Ascending aorta (tissue), 2 donors: Measurements from ENCODE around the gene RAB28. TPM values are rescaled to one million over a fixed set of nuclear protein-coding genes. Genes with fewer than 3 reads are reported as not detected.

Experiments used
- DNase-seq, 2 donors: peaks; one replicate each; pipeline ENCODE4 v3.0.0-alpha.2; 2019; ENCODE audit warnings: low spot score in 2 of 2
- H3K27ac ChIP-seq, 2 donors: fragments of 200-600 bp; sonication (generic); one replicate each; pipeline ENCODE4 v1.5.1; 2016 to 2017; ENCODE audit warnings: mild to moderate bottlenecking in 1 of 2
- H3K27me3 ChIP-seq: fragments of 200-600 bp; sonication (generic); one replicate; pipeline ENCODE4 v1.5.1; 2017
- H3K36me3 ChIP-seq, 2 donors: fragments of 200-600 bp; sonication (generic); one replicate each; pipeline ENCODE4 v1.5.1; 2016
- H3K4me1 ChIP-seq, 2 donors: fragments of 200-600 bp; sonication (generic); one replicate each; pipeline ENCODE4 v1.5.1; 2016 to 2017; ENCODE audit warnings: mild to moderate bottlenecking in 1 of 2
- H3K4me3 ChIP-seq, 2 donors: fragments of 200-600 bp; sonication (generic); one replicate each; pipeline ENCODE4 v1.5.1; 2016 to 2017; ENCODE audit warnings: mild to moderate bottlenecking in 1 of 2
- H3K9me3 ChIP-seq, 2 donors: fragments of 200-600 bp; sonication (generic); one replicate each; pipeline ENCODE4 v1.5.1; 2016
- CTCF ChIP-seq, 3 experiments: fragments of 200-600 bp in 2 of 3; fragments of 450-650 bp in 1 of 3; sonication (generic) in 2 of 3; IDR thresholded peaks; one replicate each; pipeline ENCODE4 v1.5.1; 2016 to 2019; ENCODE audit warnings: antibody characterized with exemption in 3 of 3, mild to moderate bottlenecking in 1 of 3, moderate library complexity in 1 of 3
- intact Hi-C: fragments of 100-400 bp; cut with DNase I; formaldehyde crosslinking; loops from one replicate; pipeline ENCODE4 v1.15.1; 2023
- total RNA-seq: library from RNA; depleted of rRNA; stranded (reverse); fragments of >200 nt; gene quantifications from one replicate; pipeline ENCODE4 v1.1.0, GENCODE V29; 2016

RAB28 gene
- total RNA-seq, 1 donor from 2014 or later, result 3.2 TPM

GRCh38 chr4:13445841-13446790 is 38.0 kb downstream of the RAB28 start:
- no peak for DNase-seq
- Histone ChIP-seq H3K27ac (no peak overlapping the region), H3K4me3 (no peak overlapping the region), H3K9me3 (no peaks in the 10 kb centered on the region), H3K4me1 (no peaks in the 10 kb centered on the region), H3K27me3 (no peaks in the 10 kb centered on the region), H3K36me3 (peaks cover 0 to 18% of the 10 kb centered on the region in 2 donors)
- intact Hi-C loops, result no loop called here
- TF ChIP-seq CTCF (IDR thresholded peaks at IDR 0.05), result no peak

GRCh38 chr4:13441506-13441905 is 42.6 kb downstream of the RAB28 start:
- intact Hi-C loops, result no loop called here
- Histone ChIP-seq H3K9me3 (peaks cover 0 to 17% of the 10 kb centered on the region in 2 donors), H3K4me1 (no peaks in the 10 kb centered on the region), H3K27ac (no peak overlapping the region), H3K36me3 (peaks cover 0 to 15% of the 10 kb centered on the region in 2 donors), H3K27me3 (no peaks in the 10 kb centered on the region), H3K4me3 (no peak overlapping the region)
- no peak for DNase-seq
- TF ChIP-seq CTCF (IDR thresholded peaks at IDR 0.05), result no peak

- TF ChIP-seq CTCF (IDR thresholded peaks at IDR 0.05), result no peak
Observed at GRCh38 chr4:13436962-13437361, 47.2 kb downstream of the RAB28 start.

GRCh38 chr4:13432453-13432852 is 51.7 kb downstream of the RAB28 start:
- Histone ChIP-seq H3K27me3 (no peaks in the 10 kb centered on the region), H3K4me3 (no peak overlapping the region), H3K4me1 (no peaks in the 10 kb centered on the region), H3K36me3 (peaks cover 0 to 3% of the 10 kb centered on the region in 2 donors), H3K27ac (no peak overlapping the region), H3K9me3 (peaks cover 0 to 15% of the 10 kb centered on the region in 2 donors)
- no peak for TF ChIP-seq CTCF (IDR thresholded peaks at IDR 0.05)
- DNase-seq, result no peak
- intact Hi-C loops, result no loop called here

More at GRCh38 chr4:13436962-13437361, 47.2 kb downstream of the RAB28 start:
- no peak overlapping the region for H3K4me3 ChIP-seq
- no peaks in the 10 kb centered on the region for H3K4me1 ChIP-seq
- intact Hi-C loops, result no loop called here
- no peaks in the 10 kb centered on the region for H3K27me3 ChIP-seq
- no peaks in the 10 kb centered on the region for H3K36me3 ChIP-seq
- H3K9me3 ChIP-seq, result peaks cover 0 to 23% of the 10 kb centered on the region in 2 donors
- no peak overlapping the region for H3K27ac ChIP-seq
- no peak for DNase-seq

- peaks cover 0 to under 1% of the 10 kb centered on the region in 2 donors for H3K9me3 ChIP-seq
- DNase-seq, result no peak
- intact Hi-C loops, result no loop called here
- TF ChIP-seq CTCF (IDR thresholded peaks at IDR 0.05), result no peak
- peaks cover 0 to 3% of the 10 kb centered on the region in 2 donors for H3K36me3 ChIP-seq
- no peak overlapping the region for H3K27ac ChIP-seq
- no peaks in the 10 kb centered on the region for H3K27me3 ChIP-seq
- no peak overlapping the region for H3K4me3 ChIP-seq
- no peaks in the 10 kb centered on the region for H3K4me1 ChIP-seq
Observed at GRCh38 chr4:13430834-13431568, 53.1 kb downstream of the RAB28 start.
